Medulla oblongata (tissue), 1 donor: ENCODE results near the gene SRPX.

Experiments
- DNase-seq: peaks from one replicate; pipeline ENCODE4 v3.0.0-alpha.2; 2015; ENCODE audit errors: extremely low spot score

SRPX gene

GRCh38 chrX:38211891-38212635 lies 8.6 kb downstream of the SRPX start:
- DNase-seq, result no peak

GRCh38 chrX:38206542-38206941 lies 14.1 kb downstream of the SRPX start:
- DNase-seq, result peak; percentile 62

- no peak for DNase-seq
Measured at GRCh38 chrX:38206036-38206435, 14.6 kb downstream of the SRPX start.

- DNase-seq, result no peak
Measured at GRCh38 chrX:38205039-38205438, 15.6 kb downstream of the SRPX start.

GRCh38 chrX:38192007-38192810 lies 28.5 kb downstream of the SRPX start:
- peak; percentile 45 for DNase-seq

GRCh38 chrX:38189431-38190250 lies 31.0 kb downstream of the SRPX start:
- no peak for DNase-seq

GRCh38 chrX:38183596-38183995 lies 37.1 kb downstream of the SRPX start:
- DNase-seq, result no peak

- DNase-seq, result no peak
Measured at GRCh38 chrX:38181357-38181756, 39.3 kb downstream of the SRPX start.

- no peak for DNase-seq
Measured at GRCh38 chrX:38178396-38178795, 42.3 kb downstream of the SRPX start.

- DNase-seq, result no peak
Measured at GRCh38 chrX:38175139-38175538, 45.5 kb downstream of the SRPX start.

- no peak for DNase-seq
Measured at GRCh38 chrX:38172596-38172995, 48.1 kb downstream of the SRPX start.

- no peak for DNase-seq
Measured at GRCh38 chrX:38170556-38170955, 50.1 kb downstream of the SRPX start.

- DNase-seq, result peak; percentile 12
Measured at GRCh38 chrX:38166478-38167083, 54.1 kb downstream of the SRPX start.

- no peak for DNase-seq
Measured at GRCh38 chrX:38165023-38165422, 55.6 kb downstream of the SRPX start.

GRCh38 chrX:38163193-38163592 lies 57.5 kb downstream of the SRPX start:
- no peak for DNase-seq

- no peak for DNase-seq
Measured at GRCh38 chrX:38156838-38157237, 63.8 kb downstream of the SRPX start.

- peak; percentile 17 for DNase-seq
Measured at GRCh38 chrX:38154818-38155217, 65.9 kb downstream of the SRPX start.

GRCh38 chrX:38154340-38154739 lies 66.3 kb downstream of the SRPX start:
- no peak for DNase-seq

- DNase-seq, result no peak
Measured at GRCh38 chrX:38151441-38151840, 69.2 kb downstream of the SRPX start.

GRCh38 chrX:38150993-38151392 lies 69.7 kb downstream of the SRPX start:
- no peak for DNase-seq

GRCh38 chrX:38149016-38149415 lies 71.7 kb downstream of the SRPX start:
- DNase-seq, result no peak

GRCh38 chrX:38142610-38143009 lies 78.1 kb downstream of the SRPX start:
- no peak for DNase-seq
